Measurements from ENCODE around the gene ZYG11B. TPM values are rescaled to one million over a fixed set of nuclear protein-coding genes. Genes with fewer than 3 reads are reported as not detected.
"Not testable (repeated sequence)": the region's sequence is repeated elsewhere in the genome, so short reads cannot be mapped to it uniquely, and the experiment has no call there.

Gene ZYG11B
- total RNA-seq, 1 donor, result 59.7 TPM

GRCh38 chr1:52741259-52741658, 15.0 kb downstream of the ZYG11B start:
- no peak for TF ChIP-seq CTCF (IDR thresholded peaks at IDR 0.05; ENCODE audit: insufficient read depth, low read length)
- H3K4me3 ChIP-seq (ENCODE audit: low read depth, low read length), result no peak overlapping the region
- DNase-seq (ENCODE audit: low read depth), result no peak

GRCh38 chr1:52746189-52746588, 19.9 kb downstream of the ZYG11B start:
- H3K4me3 ChIP-seq (ENCODE audit: low read depth, low read length), result no peak overlapping the region
- no peak for TF ChIP-seq CTCF (IDR thresholded peaks at IDR 0.05; ENCODE audit: insufficient read depth, low read length)
- DNase-seq (ENCODE audit: low read depth), result no peak

GRCh38 chr1:52747450-52747849, 21.2 kb downstream of the ZYG11B start:
- TF ChIP-seq CTCF (IDR thresholded peaks at IDR 0.05; ENCODE audit: insufficient read depth, low read length), result no peak
- H3K4me3 ChIP-seq (ENCODE audit: low read depth, low read length), result no peak overlapping the region
- no peak for DNase-seq (ENCODE audit: low read depth)

- DNase-seq (ENCODE audit: low read depth), result peak; percentile 44
- peak; percentile 26 for TF ChIP-seq CTCF (IDR thresholded peaks at IDR 0.05; ENCODE audit: insufficient read depth, low read length)
- H3K4me3 ChIP-seq (ENCODE audit: low read depth, low read length), result no peak overlapping the region
Measured at GRCh38 chr1:52748119-52748518, 21.9 kb downstream of the ZYG11B start.

- not testable (repeated sequence) for DNase-seq (ENCODE audit: low read depth); H3K4me3 ChIP-seq (ENCODE audit: low read depth, low read length)
Measured at GRCh38 chr1:52749496-52749895, 23.2 kb downstream of the ZYG11B start.

GRCh38 chr1:52750139-52750538, 23.9 kb downstream of the ZYG11B start:
- not testable (repeated sequence) for H3K4me3 ChIP-seq (ENCODE audit: low read depth, low read length); DNase-seq (ENCODE audit: low read depth)

GRCh38 chr1:52751589-52752483, 25.6 kb downstream of the ZYG11B start:
- TF ChIP-seq CTCF (IDR thresholded peaks at IDR 0.05; ENCODE audit: insufficient read depth, low read length), result no peak
- DNase-seq (ENCODE audit: low read depth), result peak; percentile 82
- H3K4me3 ChIP-seq (ENCODE audit: low read depth, low read length), result no peak overlapping the region

- no peak overlapping the region for H3K4me3 ChIP-seq (ENCODE audit: low read depth, low read length)
- DNase-seq (ENCODE audit: low read depth), result no peak
- TF ChIP-seq CTCF (IDR thresholded peaks at IDR 0.05; ENCODE audit: insufficient read depth, low read length), result no peak
Measured at GRCh38 chr1:52752484-52752826, 26.2 kb downstream of the ZYG11B start.
